IPS-15b (cell line): ENCODE data around the gene NCOA7.
"Not testable (repeated sequence)": the region's sequence is repeated elsewhere in the genome, so short reads cannot be mapped to it uniquely, and the experiment has no call there.

ENCODE experiments used
- H3K27me3 ChIP-seq: one replicate; pipeline ENCODE4 v1.6.1; 2013; ENCODE audit warnings: low read length; ENCODE audit not compliant: control insufficient read depth, insufficient read depth
- H3K36me3 ChIP-seq: one replicate; pipeline ENCODE4 v1.6.1; 2013; ENCODE audit warnings: low read length; ENCODE audit not compliant: control insufficient read depth, insufficient read depth
- H3K4me1 ChIP-seq: one replicate; pipeline ENCODE4 v1.6.1; 2013; ENCODE audit warnings: mild to moderate bottlenecking, low read length; ENCODE audit not compliant: control insufficient read depth, insufficient read depth
- H3K4me3 ChIP-seq: one replicate; pipeline ENCODE4 v1.5.1; 2013; ENCODE audit warnings: low read depth, low read length
- H3K9ac ChIP-seq: one replicate; pipeline ENCODE4 v1.6.1; 2013; ENCODE audit warnings: low read depth, mild to moderate bottlenecking, low read length
- H3K9me3 ChIP-seq: one replicate; pipeline ENCODE4 v1.6.1; 2013; ENCODE audit warnings: mild to moderate bottlenecking, low read length; ENCODE audit not compliant: control insufficient read depth, insufficient read depth

The NCOA7 gene

DNA sequence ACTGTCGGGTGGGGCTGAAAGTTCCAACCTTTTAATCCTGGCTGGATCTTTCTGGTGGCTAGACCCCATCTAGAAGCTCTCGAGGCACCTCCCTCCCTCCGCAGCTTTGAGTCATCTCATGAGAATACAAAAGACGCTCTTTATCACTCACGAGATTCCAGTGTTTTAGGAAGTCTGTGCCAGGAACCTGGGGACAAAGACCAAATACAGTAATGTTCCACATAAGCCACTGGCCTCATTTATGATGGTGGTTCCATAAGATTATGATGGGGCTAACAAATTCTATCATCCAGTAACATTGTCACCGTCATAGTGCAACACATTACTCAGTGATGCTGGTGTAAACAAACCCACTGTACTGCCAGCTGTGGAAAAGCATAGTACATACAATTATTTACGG is 48.7 kb downstream of the NCOA7 start:
- Histone ChIP-seq H3K4me3 (no peak overlapping the region), H3K4me1 (no peaks in the 10 kb centered on the region), H3K36me3 (no peaks in the 10 kb centered on the region), H3K9ac (no peak overlapping the region), H3K27me3 (no peaks in the 10 kb centered on the region), H3K9me3 (no peaks in the 10 kb centered on the region)

DNA sequence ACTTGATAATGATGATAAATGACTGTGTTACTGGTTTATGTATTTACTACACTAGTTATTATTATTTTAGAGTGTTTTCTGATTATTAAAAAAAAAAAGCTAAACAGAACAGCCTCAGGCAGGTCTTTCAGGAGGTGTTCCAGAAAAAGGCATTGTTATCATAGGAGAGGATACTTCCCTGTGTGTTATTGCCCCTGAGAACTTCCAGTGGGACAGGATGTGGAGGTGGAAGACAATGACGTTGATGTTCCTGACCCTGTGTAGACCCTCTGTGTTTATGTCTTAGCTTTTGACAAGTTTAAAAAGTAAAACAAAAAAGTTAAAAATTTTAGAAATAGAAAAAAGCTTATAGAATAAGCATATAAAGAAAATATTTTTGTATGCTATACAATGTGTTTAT is 49.1 kb downstream of the NCOA7 start:
- H3K36me3 ChIP-seq: no peaks in the 10 kb centered on the region
- no peaks in the 10 kb centered on the region for H3K4me1 ChIP-seq
- no peak overlapping the region for H3K4me3 ChIP-seq
- no peak overlapping the region for H3K9ac ChIP-seq
- no peaks in the 10 kb centered on the region for H3K27me3 ChIP-seq
- no peaks in the 10 kb centered on the region for H3K9me3 ChIP-seq

DNA sequence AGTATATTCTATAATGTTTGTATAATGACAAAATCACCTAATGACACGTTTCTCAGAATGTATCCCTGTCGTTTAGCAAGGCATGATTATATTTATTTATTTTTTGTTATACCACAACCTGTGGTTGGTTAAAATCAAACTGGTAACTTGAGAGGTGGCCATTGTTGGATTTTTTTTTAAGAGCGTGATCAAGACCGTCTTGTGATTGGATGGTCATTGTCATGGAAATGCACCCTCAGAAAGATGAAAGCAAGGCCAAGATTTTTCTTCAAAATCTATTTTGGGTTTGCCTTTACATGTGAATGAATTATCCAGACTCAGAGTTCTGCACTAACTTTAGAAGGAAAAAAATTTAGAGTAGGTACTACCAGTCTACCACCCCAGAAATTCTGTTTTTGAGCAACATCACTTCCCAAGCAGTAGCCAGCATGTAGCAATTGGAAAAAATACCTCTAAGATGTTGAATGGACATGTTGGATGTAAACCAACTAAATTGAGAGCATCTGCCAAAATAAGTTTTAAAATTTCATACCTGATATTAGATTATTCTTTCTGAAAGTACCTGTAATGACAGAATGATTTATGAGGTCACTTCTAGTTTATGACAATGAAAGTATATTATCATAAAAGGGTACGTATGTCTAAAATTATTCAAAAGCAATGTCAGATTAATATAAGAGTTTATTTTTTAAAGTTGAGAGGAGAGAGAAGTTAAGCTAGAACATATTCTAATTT is 50.8 kb downstream of the NCOA7 start:
- no peak overlapping the region for H3K4me3 ChIP-seq
- H3K4me1 ChIP-seq: no peaks in the 10 kb centered on the region
- no peaks in the 10 kb centered on the region for H3K36me3 ChIP-seq
- no peaks in the 10 kb centered on the region for H3K9me3 ChIP-seq
- no peaks in the 10 kb centered on the region for H3K27me3 ChIP-seq
- H3K9ac ChIP-seq: no peak overlapping the region

DNA sequence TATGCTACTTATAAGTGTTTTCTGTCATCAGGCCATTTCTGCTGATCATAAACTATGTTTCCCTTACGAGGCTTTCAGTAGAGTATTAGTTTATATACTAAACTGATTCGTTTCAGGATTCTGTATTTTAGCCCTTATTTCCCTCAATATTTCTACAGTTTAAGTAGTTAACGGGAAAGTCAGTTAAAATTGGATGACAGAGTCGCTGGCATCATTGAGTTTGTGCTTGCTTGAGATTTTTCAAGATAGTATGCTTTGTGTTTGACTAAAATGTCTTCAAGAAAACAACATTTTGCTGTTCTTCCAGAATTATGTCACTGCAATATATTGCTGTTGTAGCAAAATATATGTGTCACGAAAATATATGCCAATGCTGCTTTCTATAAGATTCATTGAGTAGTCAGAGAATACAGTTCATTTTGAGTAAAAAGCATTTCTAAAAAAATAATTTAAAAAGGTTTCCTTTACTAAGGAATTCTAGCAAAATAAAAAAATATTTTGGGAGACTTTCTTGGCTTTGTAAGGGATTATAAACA is 51.4 kb downstream of the NCOA7 start:
- Histone ChIP-seq H3K4me1 (no peaks in the 10 kb centered on the region), H3K27me3 (no peaks in the 10 kb centered on the region), H3K9me3 (no peaks in the 10 kb centered on the region), H3K36me3 (no peaks in the 10 kb centered on the region), H3K4me3 (no peak overlapping the region), H3K9ac (no peak overlapping the region)

DNA sequence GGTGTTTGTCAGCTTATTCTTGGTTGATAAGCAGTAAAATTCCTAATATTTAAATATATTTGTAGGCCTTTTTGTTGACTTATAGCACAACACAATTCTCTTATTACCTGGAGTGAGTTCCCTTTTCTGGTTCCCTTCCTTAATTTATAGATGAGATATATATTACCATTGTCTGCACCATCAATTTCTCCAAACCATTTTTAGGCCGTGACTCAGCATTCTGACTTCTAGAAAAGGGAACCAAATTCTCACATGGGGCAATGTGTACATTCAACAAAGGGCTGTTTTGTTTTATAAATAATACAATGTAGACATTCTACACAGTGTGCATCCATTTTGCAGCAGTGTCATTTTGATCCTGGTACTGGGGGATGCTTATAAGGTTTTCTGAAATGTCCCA is 52.8 kb downstream of the NCOA7 start:
- H3K27me3 ChIP-seq: no peaks in the 10 kb centered on the region
- no peak overlapping the region for H3K4me3 ChIP-seq

DNA sequence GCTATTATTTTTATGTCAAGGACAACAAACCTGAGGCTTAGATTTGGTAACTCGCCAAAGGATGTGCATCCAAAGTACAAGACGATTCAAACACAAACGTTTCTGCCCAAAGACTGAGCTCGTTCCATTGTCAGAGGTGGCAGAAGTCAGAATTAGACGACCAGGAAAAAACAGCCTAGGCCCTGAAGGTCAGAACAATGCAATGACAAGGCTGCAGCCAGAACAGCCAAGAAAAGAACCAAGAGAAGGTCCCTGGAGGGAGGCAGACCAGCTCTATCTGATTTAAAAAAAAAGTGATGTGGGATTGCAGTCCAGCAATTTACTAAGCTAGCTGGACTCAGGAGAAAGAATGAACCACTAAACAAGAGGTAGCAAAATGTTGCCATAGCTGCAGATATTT is 54.2 kb downstream of the NCOA7 start:
- no peak overlapping the region for H3K9ac ChIP-seq
- H3K4me1 ChIP-seq: no peaks in the 10 kb centered on the region
- H3K36me3 ChIP-seq: no peaks in the 10 kb centered on the region
- H3K9me3 ChIP-seq: no peaks in the 10 kb centered on the region
- no peak overlapping the region for H3K4me3 ChIP-seq
- no peaks in the 10 kb centered on the region for H3K27me3 ChIP-seq

More for the DNA sequence above, 52.8 kb downstream of the NCOA7 start:
- Histone ChIP-seq H3K4me1 (no peaks in the 10 kb centered on the region), H3K9me3 (no peaks in the 10 kb centered on the region), H3K9ac (no peak overlapping the region), H3K36me3 (no peaks in the 10 kb centered on the region)

DNA sequence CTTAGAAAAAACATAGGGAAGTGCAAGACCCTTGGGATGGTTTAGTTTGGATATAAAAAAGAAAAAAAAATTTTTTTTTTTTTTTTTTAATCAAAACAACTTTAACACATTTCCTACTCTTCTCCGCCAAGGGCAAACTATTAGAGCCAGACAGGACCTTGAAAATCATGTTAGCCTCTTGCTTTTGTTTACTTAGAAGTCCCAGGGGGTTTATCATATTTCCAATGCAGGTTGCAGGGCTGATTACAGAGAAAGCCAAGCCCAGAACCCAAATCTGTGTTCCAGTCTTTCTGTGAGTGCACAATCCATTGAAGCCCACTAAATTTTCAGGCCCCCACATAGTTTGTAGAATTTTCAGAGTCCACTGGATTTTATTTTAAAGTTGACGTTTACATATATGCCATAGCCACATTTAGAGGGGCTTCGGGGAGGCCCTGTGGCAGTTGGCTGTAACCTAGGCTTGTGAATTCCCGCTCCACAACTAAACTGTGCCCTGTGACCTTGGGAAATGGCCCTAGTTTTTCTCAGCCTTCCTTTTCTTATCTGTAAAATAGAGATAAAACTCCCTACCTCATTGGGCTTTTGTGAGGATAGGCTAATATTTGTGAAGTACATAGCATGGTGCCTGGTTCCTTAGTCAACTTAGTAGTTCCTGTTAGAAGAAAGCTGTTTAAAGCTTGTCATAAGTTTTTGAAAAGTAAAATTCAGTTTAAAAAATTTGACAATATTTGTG is 55.7 kb downstream of the NCOA7 start:
- no peak overlapping the region for H3K9ac ChIP-seq
- H3K4me1 ChIP-seq: no peaks in the 10 kb centered on the region
- H3K36me3 ChIP-seq: no peaks in the 10 kb centered on the region
- H3K4me3 ChIP-seq: no peak overlapping the region
- H3K9me3 ChIP-seq: no peaks in the 10 kb centered on the region
- no peaks in the 10 kb centered on the region for H3K27me3 ChIP-seq

DNA sequence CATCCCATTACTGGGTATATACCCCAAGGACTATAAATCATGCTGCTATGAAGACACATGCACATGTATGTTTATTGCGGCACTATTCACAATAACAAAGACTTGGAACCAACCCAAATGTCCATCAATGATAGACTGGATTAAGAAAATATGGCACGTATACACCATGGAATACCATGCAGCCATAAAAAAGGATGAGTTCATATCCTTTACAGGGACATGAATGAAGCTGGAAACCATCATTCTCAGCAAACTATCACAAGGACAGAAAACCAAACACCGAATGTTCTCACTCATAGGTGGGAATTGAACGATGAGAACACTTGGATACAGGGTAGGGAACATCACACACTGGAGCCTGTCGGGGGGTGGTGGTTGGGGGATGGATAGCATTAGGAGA is 57.5 kb downstream of the NCOA7 start:
- H3K9me3 ChIP-seq, H3K4me3 ChIP-seq, H3K27me3 ChIP-seq, H3K4me1 ChIP-seq, H3K9ac ChIP-seq, H3K36me3 ChIP-seq: not testable (repeated sequence)

DNA sequence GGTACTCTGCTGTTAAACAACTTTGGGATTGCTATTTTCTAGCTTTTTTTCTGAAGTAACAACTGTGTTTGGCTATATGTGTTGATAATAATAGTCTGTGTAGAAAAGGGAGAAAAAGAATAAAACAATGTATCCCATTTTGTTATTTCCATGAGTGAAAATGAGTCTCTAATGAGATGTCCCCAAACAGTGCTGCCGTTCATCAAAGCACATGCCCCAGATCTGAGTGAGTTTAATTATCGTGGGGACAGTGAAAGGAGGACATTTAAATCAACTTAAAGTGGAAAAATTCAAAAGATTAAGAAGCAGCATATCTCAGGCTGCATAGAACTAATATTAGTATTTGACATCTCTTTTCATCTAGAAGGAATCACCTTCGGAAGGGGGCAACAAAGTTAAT is 59.6 kb downstream of the NCOA7 start:
- Histone ChIP-seq H3K4me1 (no peaks in the 10 kb centered on the region), H3K9ac (no peak overlapping the region), H3K9me3 (no peaks in the 10 kb centered on the region), H3K4me3 (no peak overlapping the region), H3K27me3 (no peaks in the 10 kb centered on the region), H3K36me3 (no peaks in the 10 kb centered on the region)

DNA sequence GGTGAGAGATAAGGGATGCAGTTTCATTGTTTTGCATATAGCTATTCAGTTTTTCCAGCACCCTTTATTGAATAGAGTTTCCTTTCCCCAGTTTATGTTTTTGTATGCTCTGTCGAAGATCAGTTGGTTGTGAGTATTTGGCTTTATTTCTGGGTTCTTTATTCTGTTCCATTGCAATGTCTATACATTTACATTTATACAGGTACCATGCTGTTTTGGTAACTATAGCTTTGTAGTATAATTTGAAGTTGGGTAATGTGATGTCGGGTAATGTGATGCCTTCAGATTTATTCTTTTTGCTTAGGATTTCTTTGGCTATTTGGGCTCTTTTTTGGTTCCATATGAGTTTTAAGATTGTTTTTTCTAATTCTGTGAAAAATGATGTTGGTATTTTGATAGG is 61.8 kb downstream of the NCOA7 start:
- no peaks in the 10 kb centered on the region for H3K27me3 ChIP-seq
- no peaks in the 10 kb centered on the region for H3K9me3 ChIP-seq
- H3K4me3 ChIP-seq: no peak overlapping the region
- H3K9ac ChIP-seq: no peak overlapping the region
- H3K36me3 ChIP-seq: no peaks in the 10 kb centered on the region
- H3K4me1 ChIP-seq: no peaks in the 10 kb centered on the region

DNA sequence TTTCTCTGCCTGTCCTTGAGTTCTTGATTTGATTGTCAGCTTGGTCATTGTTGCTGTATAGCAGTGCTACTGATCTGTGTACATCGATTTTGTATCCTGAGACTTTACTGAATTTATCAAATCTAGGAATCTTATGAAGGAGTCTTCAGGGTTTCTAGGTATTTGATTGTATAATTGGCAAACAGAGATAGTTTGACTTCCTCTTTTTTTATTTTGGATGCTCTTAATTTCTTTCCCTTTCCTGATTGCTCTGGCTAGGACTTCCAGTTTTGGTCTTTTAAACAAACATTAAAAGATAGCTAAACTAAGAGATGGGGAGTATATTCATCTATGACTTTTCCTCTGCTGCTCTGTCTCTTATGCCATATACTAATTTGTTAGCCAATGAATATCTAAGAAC is 62.4 kb downstream of the NCOA7 start:
- H3K9me3 ChIP-seq: no peaks in the 10 kb centered on the region
- H3K36me3 ChIP-seq: no peaks in the 10 kb centered on the region
- no peak overlapping the region for H3K9ac ChIP-seq
- no peaks in the 10 kb centered on the region for H3K27me3 ChIP-seq
- H3K4me3 ChIP-seq: no peak overlapping the region
- H3K4me1 ChIP-seq: no peaks in the 10 kb centered on the region

DNA sequence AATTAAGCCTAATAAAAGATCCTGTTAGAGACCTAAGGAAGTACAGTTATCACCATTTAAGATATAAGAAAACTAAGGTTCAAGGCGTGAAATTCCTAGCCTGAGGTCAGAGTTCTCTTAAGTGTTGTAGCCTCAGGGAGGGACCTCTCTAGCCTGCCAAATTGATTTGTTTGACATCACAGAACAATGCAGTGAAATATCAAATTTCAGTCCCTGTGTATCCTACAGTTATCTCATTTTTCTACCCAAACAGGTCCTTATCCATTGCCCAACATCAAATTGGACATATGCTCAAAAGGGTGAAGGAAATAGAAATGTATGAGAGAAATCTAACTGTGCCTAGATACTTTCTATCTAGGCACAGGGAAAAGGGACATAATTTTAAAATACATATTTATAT is 63.0 kb downstream of the NCOA7 start:
- Histone ChIP-seq H3K36me3 (no peaks in the 10 kb centered on the region), H3K27me3 (no peaks in the 10 kb centered on the region), H3K9ac (no peak overlapping the region), H3K4me3 (no peak overlapping the region), H3K9me3 (no peaks in the 10 kb centered on the region), H3K4me1 (no peaks in the 10 kb centered on the region)
